ENCODE data around the gene RIMBP2.

The RIMBP2 gene

DNA sequence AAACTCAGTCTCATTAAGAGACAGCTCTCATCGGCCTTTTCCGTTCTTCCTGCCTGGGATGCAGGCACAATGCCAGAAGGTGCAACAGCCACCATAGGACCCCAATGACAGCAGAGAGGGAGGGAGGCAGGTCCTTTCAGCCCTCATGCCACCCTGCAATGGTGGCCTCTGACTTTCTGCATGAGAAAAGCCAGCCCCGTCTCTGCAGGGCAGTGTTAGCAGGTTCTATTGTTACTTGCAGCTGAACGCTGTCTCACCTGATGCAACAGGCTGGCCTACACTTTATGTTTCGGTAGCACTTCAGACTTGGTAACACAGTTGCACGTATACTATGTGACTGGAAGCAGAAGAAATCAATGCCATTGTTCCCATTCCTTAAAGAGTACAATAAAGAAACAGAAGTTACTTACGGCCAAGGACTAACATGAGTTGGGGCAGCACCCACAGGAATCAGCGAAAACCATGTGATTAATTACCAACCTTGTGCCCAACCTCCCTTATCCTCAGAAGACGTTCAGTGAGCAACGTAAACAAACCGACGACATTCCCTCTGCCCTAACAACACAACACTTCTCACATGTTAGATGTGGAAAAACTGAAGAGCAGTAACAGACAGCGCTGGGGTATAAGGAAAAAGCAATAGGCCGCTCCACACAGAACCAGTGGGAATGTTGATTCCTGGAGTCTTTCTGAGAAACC lies 102.1 kb downstream of the RIMBP2 start:
- TF ChIP-seq FOXP2 (optimal IDR thresholded peaks at IDR 0.05; ENCODE audit: borderline replicate concordance, extremely low read depth, extremely low read length, insufficient read depth) (no peak), REST (IDR thresholded peaks at IDR 0.05; ENCODE audit: insufficient read depth in 1 of 2, low read depth in 2 of 2, low read length in 2 of 2) (no peak), SIN3A (IDR thresholded peaks at IDR 0.05; ENCODE audit: borderline replicate concordance, insufficient read depth, low read length) (no peak), POLR2AphosphoS5 (IDR thresholded peaks at IDR 0.05; ENCODE audit: low read depth, low read length) (no peak), TAF1 (IDR thresholded peaks at IDR 0.05; ENCODE audit: borderline replicate concordance, insufficient read depth, low read length) (no peak)

DNA sequence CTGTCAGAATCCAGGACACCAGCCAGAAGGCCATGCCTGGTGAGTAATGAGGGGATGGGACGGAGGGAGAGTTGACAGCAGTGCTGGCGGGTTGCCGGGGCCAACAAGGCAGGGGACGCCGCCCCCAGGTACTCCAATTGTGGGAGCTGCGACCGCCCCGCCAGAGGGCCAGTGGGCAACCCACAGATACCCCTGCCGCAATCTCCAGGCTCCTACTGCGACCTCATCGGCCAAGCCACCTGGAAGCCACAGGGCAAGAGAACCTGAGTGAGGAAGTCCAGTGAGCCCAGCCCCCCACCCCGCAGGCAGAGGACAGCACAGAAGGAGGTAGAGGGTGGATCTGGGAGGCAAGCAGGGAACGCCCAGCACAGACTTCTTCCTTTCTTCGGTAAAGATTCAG lies 103.0 kb downstream of the RIMBP2 start:
- TF ChIP-seq SIN3A (IDR thresholded peaks at IDR 0.05; ENCODE audit: borderline replicate concordance, insufficient read depth, low read length) (no peak), FOXP2 (optimal IDR thresholded peaks at IDR 0.05; ENCODE audit: borderline replicate concordance, extremely low read depth, extremely low read length, insufficient read depth) (no peak), TAF1 (IDR thresholded peaks at IDR 0.05; ENCODE audit: borderline replicate concordance, insufficient read depth, low read length) (no peak), POLR2AphosphoS5 (IDR thresholded peaks at IDR 0.05; ENCODE audit: low read depth, low read length) (no peak), REST (IDR thresholded peaks at IDR 0.05; ENCODE audit: insufficient read depth in 1 of 2, low read depth in 2 of 2, low read length in 2 of 2) (no peak)

DNA sequence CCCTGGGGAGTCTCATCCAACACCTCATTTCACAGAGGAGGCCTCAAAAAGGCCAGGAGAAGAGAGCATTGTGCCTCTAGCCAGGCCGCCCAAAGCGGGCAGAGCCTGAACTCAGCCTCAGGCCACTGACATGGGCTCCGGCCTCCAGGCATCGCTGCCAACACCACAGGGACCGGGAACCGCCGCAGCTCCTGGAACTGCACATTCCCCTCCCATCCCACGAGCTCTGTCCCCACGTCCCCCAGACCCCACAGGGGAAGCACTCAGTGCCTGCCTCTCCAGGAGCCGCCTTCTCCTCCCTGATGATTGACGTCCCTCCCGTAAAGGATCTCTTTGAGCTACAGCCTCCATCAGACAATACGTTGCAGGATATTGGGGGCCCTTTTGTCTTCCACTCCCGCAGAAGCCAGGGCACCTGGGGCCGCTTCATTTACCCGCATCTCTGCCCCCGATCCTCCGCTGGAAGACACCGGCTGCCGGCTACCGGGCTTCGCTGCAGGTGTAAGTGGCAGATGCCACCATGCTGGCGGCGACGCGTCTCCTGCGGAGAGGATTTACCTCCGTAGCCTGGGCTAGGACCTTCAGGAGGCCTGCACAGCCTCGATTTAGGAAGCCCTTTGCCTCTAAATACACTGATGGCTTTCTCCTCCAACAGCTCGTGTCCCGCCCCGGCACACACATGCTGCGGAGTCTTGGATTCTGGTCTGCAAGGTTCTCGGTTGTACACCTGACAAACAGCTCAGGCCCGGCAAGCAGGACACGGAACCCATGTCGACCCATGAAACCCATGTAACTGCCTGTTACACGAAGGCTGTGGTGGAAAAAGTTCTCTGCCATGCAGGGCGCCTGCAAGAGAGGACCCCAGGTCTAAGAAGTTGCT lies 104.8 kb downstream of the RIMBP2 start:
- TF ChIP-seq REST (IDR thresholded peaks at IDR 0.05; ENCODE audit: insufficient read depth in 1 of 2, low read depth in 2 of 2, low read length in 2 of 2) (no peak), SIN3A (IDR thresholded peaks at IDR 0.05; ENCODE audit: borderline replicate concordance, insufficient read depth, low read length) (no peak)

GRCh38 chr12:130609966-130610365 lies 106.1 kb downstream of the RIMBP2 start:
- TF ChIP-seq TAF1 (IDR thresholded peaks at IDR 0.05; ENCODE audit: borderline replicate concordance, insufficient read depth, low read length) = no peak
- TF ChIP-seq POLR2AphosphoS5 (IDR thresholded peaks at IDR 0.05; ENCODE audit: low read depth, low read length) = no peak

GRCh38 chr12:130608831-130609230 lies 107.3 kb downstream of the RIMBP2 start:
- TF ChIP-seq REST (IDR thresholded peaks at IDR 0.05; ENCODE audit: insufficient read depth in 1 of 2, low read depth in 2 of 2, low read length in 2 of 2) (no peak), SIN3A (IDR thresholded peaks at IDR 0.05; ENCODE audit: borderline replicate concordance, insufficient read depth, low read length) (no peak), FOXP2 (optimal IDR thresholded peaks at IDR 0.05; ENCODE audit: borderline replicate concordance, extremely low read depth, extremely low read length, insufficient read depth) (no peak), POLR2AphosphoS5 (IDR thresholded peaks at IDR 0.05; ENCODE audit: low read depth, low read length) (no peak), TAF1 (IDR thresholded peaks at IDR 0.05; ENCODE audit: borderline replicate concordance, insufficient read depth, low read length) (no peak)

All from PFSK-1 (cell line).